Endothelial cell of umbilical vein (primary cell): ENCODE data around the gene RELCH.

Source experiments
- GATA2 ChIP-seq: IDR thresholded peaks from 2 replicates; pipeline ENCODE4 v1.7.0; 2011; ENCODE audit warnings: low read depth, mild to moderate bottlenecking, moderate library complexity, mixed read lengths, low read length; ENCODE audit not compliant: insufficient read length, insufficient read depth
- JUN ChIP-seq: IDR thresholded peaks from 2 replicates; pipeline ENCODE4 v1.6.1; 2011; ENCODE audit warnings: borderline replicate concordance, low read depth; ENCODE audit not compliant: insufficient read length, insufficient read depth
- POLR2AphosphoS5 ChIP-seq: IDR thresholded peaks from 2 replicates; pipeline ENCODE4 v1.6.1; 2012; ENCODE audit warnings: low read depth, mild to moderate bottlenecking, control low read depth, low read length, moderate library complexity; ENCODE audit not compliant: insufficient read depth
- TF ChIP-seq, protein P1 (sequence below), 2 donors: IDR thresholded peaks; 1 replicate in 1 of 2; 2 replicates in 1 of 2; pipeline ENCODE4 v1.5.1; 2011; ENCODE audit warnings: low read length in 2 of 2, mild to moderate bottlenecking in 2 of 2, moderate library complexity in 2 of 2, control low read depth in 1 of 2, inconsistent platforms in 1 of 2, low read depth in 1 of 2; ENCODE audit not compliant: insufficient read depth in 1 of 2; ENCODE audit errors: extremely low read depth in 1 of 2

DNA sequence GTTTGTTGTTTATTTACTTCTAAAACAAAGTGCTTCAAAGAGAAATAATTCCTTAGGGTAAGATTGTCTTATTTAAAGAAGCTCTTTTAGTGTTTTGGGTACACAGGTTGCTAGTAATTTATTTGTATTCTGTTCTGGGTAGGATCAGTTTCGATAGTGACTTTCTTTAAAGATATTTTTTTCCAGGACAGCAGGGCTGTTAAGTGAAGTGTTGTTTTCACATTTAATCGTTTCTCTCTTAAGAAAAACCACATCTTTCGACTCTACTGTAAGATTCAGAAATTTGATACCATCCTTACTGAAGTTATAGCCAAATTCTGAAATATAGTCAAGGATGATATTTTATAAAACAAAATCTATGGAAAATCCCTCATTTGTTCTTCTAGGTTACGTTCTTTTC is 155.8 kb downstream of the RELCH start:
- TF ChIP-seq, protein P1, sequence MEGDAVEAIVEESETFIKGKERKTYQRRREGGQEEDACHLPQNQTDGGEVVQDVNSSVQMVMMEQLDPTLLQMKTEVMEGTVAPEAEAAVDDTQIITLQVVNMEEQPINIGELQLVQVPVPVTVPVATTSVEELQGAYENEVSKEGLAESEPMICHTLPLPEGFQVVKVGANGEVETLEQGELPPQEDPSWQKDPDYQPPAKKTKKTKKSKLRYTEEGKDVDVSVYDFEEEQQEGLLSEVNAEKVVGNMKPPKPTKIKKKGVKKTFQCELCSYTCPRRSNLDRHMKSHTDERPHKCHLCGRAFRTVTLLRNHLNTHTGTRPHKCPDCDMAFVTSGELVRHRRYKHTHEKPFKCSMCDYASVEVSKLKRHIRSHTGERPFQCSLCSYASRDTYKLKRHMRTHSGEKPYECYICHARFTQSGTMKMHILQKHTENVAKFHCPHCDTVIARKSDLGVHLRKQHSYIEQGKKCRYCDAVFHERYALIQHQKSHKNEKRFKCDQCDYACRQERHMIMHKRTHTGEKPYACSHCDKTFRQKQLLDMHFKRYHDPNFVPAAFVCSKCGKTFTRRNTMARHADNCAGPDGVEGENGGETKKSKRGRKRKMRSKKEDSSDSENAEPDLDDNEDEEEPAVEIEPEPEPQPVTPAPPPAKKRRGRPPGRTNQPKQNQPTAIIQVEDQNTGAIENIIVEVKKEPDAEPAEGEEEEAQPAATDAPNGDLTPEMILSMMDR (IDR thresholded peaks at IDR 0.05; ENCODE audit: extremely low read depth in 1 of 2, insufficient read depth in 1 of 2, low read depth in 1 of 2, low read length in 2 of 2) = no peak
- TF ChIP-seq JUN (no peak), GATA2 (no peak), POLR2AphosphoS5 (no peak)
